GM21390 (cell line): Measurements from ENCODE around the gene TSSC4.

Experiments used
- ATAC-seq: cut with Tn5 transposase; IDR thresholded peaks from one replicate; pipeline ENCODE4 v1.9.1; 2021; ENCODE audit not compliant: unreplicated experiment

The TSSC4 gene

DNA sequence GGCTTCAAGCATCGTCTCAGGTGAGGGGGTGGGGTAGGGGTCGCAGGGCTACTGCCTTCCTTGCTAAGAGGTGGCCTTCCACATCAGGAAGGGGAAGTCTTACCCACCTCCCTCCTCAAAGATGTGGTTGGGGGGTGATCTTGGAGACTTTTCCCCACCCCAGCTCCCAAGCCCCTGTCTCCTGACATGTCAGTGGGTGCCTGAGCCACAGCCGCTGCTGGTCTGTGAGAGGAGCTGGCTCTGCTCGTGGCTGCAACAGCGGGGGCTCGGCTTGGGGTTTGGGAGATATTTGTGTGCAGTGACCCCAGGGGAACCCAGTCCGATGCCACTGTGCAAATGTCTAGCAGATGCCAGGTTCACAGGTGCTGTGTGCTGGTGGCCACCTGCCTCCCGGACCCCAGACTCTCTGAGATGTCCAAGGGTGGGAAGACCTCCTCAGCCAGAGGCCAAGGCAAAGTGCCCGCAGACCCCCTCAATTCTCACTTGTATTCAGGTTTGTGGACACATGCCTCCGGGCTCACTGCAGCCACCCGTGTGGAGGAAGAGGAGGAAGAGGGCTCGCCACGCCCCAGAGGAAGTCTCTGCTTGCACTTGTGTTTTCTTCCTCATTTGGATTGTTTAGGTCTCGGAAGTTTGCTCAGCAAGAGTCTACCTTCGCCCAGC is 46.2 kb downstream of the TSSC4 start:
- ATAC-seq = no peak

DNA sequence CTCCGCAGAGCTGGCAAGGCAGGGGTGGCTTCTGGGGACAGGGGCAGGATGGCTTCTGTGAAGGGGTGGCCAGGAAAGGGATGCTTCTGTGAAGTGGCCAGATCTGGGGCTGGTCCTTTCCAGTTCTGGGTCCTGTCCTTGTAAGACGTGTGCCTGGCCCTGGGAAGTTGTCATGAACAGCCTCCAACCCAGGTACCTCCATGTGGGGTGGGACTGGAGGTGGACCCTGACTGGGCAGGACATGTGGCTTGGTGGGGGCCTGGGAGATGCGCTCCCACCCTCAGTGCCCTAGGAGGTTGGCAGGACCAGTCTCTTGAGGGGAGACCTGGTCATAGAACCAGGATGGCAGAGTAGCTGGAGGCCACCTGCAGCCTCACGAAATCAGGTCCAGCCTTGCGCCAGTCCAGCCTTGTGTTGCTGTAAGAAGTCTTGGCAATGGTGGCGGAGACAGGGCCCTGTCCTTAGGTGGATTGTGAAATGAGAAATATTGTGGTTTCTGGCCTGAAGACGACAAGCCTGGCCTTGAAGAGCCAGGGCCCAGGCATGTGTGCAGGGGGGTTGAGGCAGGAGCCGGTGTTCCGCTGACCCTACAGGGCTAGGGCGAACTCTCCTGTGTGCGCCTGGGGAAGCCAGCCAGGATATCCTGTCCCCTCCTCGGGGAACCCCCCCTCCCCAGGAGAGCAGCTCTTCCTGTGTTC is 46.9 kb downstream of the TSSC4 start:
- no peak for ATAC-seq

DNA sequence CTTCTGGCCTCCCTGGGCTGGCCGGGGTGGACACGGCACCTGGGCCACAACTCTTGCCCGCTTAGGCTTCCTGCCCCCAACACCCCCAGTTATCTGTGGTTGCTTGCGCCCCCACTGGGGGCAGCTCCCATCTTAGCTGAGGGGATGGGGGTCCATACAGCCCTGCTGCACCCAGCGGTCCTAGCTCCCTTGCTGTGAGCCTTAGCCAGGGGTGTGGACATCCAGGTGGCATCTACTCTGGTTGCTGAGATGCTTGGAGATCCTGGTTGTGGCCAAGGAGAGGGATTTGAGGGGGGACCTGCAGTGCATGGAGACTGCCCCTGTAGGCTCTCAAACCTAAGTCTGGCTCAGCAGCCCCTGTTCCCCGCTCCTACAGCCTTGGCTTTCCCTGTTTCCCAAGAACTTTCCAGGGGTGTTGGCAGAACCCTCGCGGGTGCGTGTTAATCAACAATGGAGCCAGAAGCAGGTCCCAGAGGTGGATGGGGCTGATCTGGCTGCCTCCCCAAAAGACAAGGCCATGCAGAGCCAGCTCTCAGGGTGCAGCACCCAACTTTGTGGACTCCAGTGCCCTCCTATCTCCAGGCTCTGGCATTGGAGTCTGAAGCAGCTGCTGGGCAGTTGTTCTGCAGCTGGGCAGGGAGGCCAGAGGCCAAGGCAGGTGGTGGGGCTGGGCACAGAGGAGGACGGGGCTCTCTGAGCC is 47.6 kb downstream of the TSSC4 start:
- ATAC-seq = no peak

DNA sequence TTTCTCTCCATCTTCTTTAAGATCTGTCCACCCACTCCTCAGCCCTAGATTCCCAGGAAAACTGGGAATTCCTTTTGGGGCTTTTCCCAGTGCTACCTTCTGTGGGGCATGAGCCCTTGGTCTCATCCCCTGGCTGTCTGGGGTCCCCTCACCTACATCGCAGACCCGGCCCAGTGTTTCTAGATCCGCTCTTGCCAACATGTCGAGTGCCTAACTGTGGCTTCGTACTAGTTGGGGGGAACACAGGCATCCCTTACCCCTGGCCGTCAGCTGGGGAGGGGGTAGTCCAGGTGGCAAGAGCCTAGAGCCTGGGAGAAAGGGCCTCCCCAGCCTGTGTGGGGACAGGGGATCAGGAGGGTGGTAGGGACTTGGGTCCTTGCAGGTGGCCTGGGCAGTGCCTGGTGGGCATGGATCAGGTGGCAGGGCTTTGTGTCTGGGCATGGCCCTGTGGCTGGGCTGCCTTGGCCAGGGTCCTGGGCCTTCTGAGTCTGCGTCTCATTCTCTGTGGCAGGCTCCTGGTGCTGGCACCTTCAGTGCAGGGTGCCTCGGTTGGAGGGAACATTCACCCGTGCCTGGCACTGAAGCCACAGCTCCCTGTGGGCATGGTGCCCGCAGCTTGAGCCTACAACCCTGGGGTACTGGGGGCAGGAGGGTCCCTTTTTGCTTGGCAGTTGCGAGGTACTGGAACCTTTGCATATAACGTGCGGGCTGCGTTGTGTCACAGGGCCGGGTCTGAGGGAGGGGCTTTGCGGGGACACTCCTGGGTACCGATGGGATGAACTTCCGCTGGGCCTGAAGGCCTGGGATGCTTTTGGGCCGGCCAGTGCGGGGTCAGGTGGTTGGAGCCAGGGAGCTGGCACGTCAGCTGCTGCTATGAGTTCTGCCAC is 48.4 kb downstream of the TSSC4 start:
- ATAC-seq = no peak

DNA sequence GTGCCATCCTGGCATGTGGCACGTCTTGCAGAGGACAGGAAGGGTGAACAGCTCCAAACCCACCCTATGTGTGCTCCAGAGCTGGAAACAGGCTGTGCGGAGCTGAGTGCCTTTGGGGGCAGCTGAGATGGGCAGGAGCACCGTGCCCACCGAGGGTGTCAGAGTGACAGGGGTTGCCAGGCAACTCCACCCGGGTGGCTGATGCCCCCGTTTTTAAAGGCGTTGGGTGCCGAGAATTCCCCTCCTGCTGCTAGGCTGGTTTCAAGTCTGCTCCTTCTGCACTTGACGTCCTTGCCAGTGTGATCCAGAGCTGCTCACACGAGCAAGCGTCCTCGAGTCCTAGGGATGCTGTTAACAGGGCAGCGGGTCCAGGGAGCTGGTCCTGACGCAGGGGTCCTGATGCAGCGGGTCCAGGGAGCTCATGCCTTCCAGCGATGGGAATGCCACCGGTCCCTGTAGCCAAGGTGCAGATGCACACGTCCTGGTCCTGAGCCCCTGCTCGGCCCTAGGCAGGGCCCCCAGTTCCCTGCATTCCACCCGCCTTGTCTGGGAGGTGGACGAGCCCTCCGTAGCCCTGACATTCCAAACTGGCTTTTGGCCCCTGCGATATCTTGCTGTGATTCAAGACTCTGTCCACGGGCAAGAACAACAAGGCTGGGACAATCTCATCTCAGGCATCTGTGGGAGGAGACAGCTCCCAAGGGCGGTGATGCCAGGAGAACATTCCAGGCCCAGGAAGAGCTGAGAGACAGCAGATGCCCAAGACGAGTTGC is 49.2 kb downstream of the TSSC4 start:
- ATAC-seq = no peak

DNA sequence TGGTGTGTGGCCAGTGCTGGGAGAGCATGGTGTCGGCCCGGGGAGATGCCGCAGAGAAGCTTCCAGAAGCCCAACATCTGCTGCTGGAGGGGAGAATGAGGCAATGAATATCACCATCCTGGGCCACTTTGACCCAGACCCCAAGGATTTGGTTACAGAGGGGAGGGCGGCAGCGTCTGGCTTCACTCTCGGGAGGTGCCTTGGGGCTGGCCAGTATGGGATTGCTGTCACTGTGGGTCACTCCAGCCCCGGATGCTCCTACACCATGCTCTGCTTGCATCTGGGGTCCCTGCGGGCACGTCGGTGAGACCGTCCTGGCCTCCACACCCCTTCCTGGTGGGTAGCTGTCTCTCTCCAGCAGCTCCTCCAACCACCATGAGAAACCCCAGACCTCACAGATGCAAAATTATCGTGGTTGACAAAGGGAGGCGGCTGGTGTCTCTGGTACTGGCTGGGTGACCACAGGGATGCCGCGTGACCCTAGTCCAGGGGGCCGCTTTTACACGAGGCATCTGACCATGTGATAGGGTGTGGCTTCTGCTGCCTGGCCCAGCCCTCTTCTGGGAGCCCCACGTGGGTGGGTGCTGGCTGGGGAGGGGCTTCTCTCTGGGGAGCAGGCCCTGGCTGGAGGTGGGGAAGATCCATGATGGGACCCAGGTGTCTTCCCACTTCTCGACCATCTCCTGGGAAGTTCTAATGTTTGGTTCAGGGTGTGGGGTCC is 49.9 kb downstream of the TSSC4 start:
- no peak for ATAC-seq

DNA sequence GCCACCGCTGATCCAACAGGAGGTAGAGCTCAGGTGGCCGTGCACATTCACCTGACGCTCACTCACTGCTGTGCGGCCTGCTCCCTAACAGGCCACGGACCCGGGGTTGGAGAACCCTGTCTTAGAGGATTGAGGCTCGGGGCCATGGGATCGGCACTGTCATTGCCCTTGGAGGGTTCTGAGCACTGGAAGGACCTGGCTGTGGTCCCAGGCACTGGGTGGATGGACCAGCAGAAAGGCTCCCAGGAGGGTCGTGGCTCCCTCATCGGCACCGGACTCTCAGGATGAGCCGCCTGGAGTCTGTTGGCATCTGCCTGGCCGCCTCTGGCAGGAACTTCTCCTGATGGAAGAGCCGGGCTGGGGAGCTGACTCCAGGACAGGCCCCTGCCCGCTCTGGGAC is 50.8 kb downstream of the TSSC4 start:
- no peak for ATAC-seq

DNA sequence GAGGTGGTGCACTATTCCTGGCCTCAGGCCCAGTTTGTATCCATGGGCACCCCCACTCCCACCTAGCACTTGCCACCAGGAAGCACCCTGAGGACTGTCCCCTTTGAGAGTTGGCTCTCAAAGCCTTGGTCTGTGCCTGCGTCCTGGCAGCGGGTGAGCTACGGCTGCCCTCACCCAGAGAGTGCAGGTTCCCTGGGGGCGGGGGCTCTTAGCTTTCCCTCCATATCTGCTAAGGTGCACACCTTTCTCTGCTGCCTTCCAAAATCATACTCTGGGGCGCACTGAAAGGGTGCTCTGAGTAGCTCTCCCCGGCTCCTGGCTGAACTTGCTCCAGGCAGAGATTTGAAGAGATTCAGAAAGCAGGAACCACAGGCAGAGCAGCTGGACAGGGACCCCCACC is 51.4 kb downstream of the TSSC4 start:
- ATAC-seq = no peak

DNA sequence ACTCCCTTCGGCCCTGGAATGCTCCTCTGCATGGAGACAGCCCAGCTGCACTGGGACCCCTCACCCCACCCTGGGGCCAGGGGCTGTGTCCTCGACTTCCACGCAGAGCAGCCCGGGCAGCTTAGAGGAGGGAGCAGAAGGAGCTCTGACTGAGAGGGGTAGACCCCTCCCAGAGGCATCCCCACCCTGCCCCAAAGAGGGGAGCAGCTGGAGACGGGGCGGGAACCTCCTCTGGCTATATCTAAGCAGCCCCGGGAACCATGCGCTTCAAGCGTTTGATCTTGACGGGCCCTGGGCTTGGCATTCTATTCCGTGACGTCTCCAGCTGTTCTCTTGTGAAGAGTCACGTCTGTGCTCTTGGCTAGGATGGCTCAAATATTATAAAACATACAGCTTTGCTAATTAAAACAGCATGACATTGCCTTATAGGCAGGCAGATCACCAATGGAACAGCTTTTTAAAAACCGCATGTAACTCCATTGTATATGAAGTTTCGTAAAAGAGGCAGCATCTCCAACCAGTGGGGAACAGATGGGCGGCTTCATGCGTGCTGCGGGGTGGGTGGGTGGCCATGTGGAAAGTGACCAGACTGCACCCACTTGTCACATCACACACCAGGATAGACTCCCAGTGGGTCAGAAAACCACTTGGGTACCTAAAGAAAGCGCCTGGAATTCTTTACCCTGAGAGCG is 51.9 kb downstream of the TSSC4 start:
- no peak for ATAC-seq

DNA sequence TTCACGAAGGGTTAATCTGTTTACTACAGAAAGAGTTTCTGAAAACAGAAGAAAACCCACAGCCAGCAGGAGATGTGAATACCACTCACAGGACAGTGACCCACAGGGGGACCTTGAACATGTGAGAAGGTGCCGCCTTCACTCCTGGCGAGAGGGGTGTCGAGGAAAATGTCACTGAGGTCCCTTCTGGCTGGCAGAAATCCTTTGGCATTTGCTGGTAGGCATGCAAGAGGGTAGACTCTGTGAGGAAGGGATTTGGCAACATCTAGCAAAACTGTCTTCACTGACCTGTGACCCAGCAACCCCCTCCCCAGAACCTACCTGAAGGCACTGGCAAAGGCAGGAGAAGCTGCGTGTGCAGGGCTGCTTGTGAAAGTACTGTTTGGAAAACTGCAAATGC is 52.9 kb downstream of the TSSC4 start:
- no peak for ATAC-seq
